ENCODE data around the gene SNTB2. TPM values are rescaled to one million over a fixed set of nuclear protein-coding genes. Genes with fewer than 3 reads are reported as not detected.
A peak's percentile ranks its signal among the peaks of the same experiment; 100 is the strongest.

Gene SNTB2
- total and polyA plus RNA-seq, 2 of the 8 experiments (the other 6 are each of a cell fraction or from before 2014, with no cell fraction given) = 6.0 to 16.1 TPM

- no peak overlapping the region for H2BK5ac ChIP-seq (ENCODE audit: low read depth, low read length)
- no peak overlapping the region for H2BK15ac ChIP-seq (ENCODE audit: low read length)
- H3K4ac ChIP-seq (replicated peaks; ENCODE audit: insufficient read length, low read depth, low read length) = no peak overlapping the region
- no peaks in the 10 kb centered on the region for H3K4me1 ChIP-seq (replicated peaks in 1 of 4; ENCODE audit: control insufficient read depth in 3 of 4, insufficient read depth in 4 of 4, low read length in 3 of 4)
- DNase-seq (ENCODE audit: low read depth in 1 of 2, low spot score in 2 of 2) (no peak), FAIRE-seq (no peak)
- H3K9me3 ChIP-seq (ENCODE audit: insufficient read depth in 2 of 2, low read depth in 1 of 2, low read length in 1 of 2) = no peaks in the 10 kb centered on the region
- WGBS, 2 experiments (ENCODE audit: extremely low coverage in 1 of 2, insufficient coverage in 1 of 2, insufficient read length in 1 of 2, insufficient replicate concordance in 2 of 2, low coverage in 1 of 2, low lambda C conversion rate in 2 of 2, missing lambda C conversion rate in 1 of 2) = 95% methylated on average over 28 of the region's 30 CpGs; no CpG with 5 or more reads in 1 of the 2 experiments
- H4K8ac ChIP-seq (ENCODE audit: extremely low read depth, insufficient read depth, low read length) = peak overlapping the region; percentile 17
- H4K20me1 ChIP-seq (replicated peaks in 1 of 2; ENCODE audit: control insufficient read depth in 1 of 2, insufficient read depth in 2 of 2, low read length in 2 of 2) = peaks cover 2 to 21% of the 10 kb centered on the region in 2 experiments
- H3K18ac ChIP-seq (ENCODE audit: extremely low read depth, low read length) = no peak overlapping the region
- H3K4me2 ChIP-seq (ENCODE audit: insufficient read depth in 1 of 2, low read depth in 2 of 2, low read length in 2 of 2) = no peak overlapping the region
- no peak overlapping the region for H2AK5ac ChIP-seq (ENCODE audit: low read depth, low read length)
- no peak overlapping the region for H3K4me3 ChIP-seq (ENCODE audit: extremely low read depth in 1 of 4, insufficient read depth in 2 of 4, low read depth in 3 of 4, low read length in 4 of 4)
- no peaks in the 10 kb centered on the region; the same call in 1 of the 2 replicates for H3K23me2 ChIP-seq (ENCODE audit: low read depth, low read length)
- H3K27ac ChIP-seq (ENCODE audit: low read depth, low read length) = no peak overlapping the region
- H3K56ac ChIP-seq (replicated peaks; ENCODE audit: insufficient read length, low read depth, low read length) = no peak overlapping the region
- H3K14ac ChIP-seq (ENCODE audit: insufficient read length) = no peak overlapping the region
- H4K91ac ChIP-seq (replicated peaks; ENCODE audit: insufficient read length, low read length) = no peak overlapping the region
- TF ChIP-seq RNF2 (IDR thresholded peaks at IDR 0.05; ENCODE audit: borderline replicate concordance, low read depth, low read length, missing control alignments, poor library complexity, severe bottlenecking) = no peak
- no peak for TF ChIP-seq SAP30 (IDR thresholded peaks at IDR 0.05; ENCODE audit: insufficient read depth, insufficient replicate concordance, low read length)
- TF ChIP-seq HDAC6 (IDR thresholded peaks at IDR 0.05; ENCODE audit: low read depth, low read length) = no peak
- TF ChIP-seq KDM4A (IDR thresholded peaks at IDR 0.05; ENCODE audit: low read depth, low read length, severe bottlenecking) = no peak
- no peak for TF ChIP-seq EGR1 (IDR thresholded peaks at IDR 0.05; ENCODE audit: borderline replicate concordance, low read depth, low read length)
- TF ChIP-seq POLR2A (IDR thresholded peaks at IDR 0.05; ENCODE audit: control extremely low read depth in 1 of 2, low read depth in 2 of 2, low read length in 2 of 2) = no peak
- TF ChIP-seq POLR2AphosphoS5 (IDR thresholded peaks at IDR 0.05; ENCODE audit: low read depth, low read length) = no peak
- no peak for TF ChIP-seq CHD2 (IDR thresholded peaks at IDR 0.05; ENCODE audit: low read length)
- no peak for TF ChIP-seq RAD21 (IDR thresholded peaks at IDR 0.05 in 1 of 2, conservative IDR thresholded peaks at IDR 0.05 in 1 of 2; ENCODE audit: low read depth in 2 of 2, low read length in 2 of 2)
- no peak for TF ChIP-seq BRCA1 (IDR thresholded peaks at IDR 0.05; ENCODE audit: low read depth, low read length)
- TF ChIP-seq BCL11A (IDR thresholded peaks at IDR 0.05; ENCODE audit: low read depth in 2 of 2, low read length in 2 of 2) = no peak
- POLR2A ChIA-PET (ENCODE audit: partially characterized antibody) = interaction anchor here (1.3 to 24.8 kb wide), 2 partner anchors 18 to 36 kb away, joined by 3 to 497 read pairs; partner anchors contain the start of genes COG8, NIP7, PDF and TMED6
- H3K79me1 ChIP-seq (ENCODE audit: low read depth, low read length) = no peaks in the 10 kb centered on the region; the same call in 1 of the 2 replicates
- peaks cover 0 to 13% of the 10 kb centered on the region in 2 experiments; a peak in 1 of 4 replicates for H3K79me2 ChIP-seq (ENCODE audit: control insufficient read depth in 1 of 2, insufficient read depth in 2 of 2, low read length in 2 of 2)
- no peak overlapping the region for H2BK20ac ChIP-seq (ENCODE audit: low read length)
- H3K27me3 ChIP-seq (replicated peaks in 1 of 4; ENCODE audit: control insufficient read depth in 3 of 4, extremely low read depth in 1 of 4, insufficient read depth in 3 of 4, low read length in 3 of 4) = no peaks in the 10 kb centered on the region
- CTCF ChIA-PET (ENCODE audit: partially characterized antibody) = interaction anchor here (0.5 to 0.8 kb wide), 2 partner anchors 8 to 155 kb away, joined by 3 to 4 read pairs; no protein-coding TSS in a partner anchor
- no peak overlapping the region for H2AFZ ChIP-seq (ENCODE audit: low read length)
- H3K36me3 ChIP-seq (ENCODE audit: control insufficient read depth in 2 of 4, insufficient read depth in 4 of 4, low read length in 3 of 4) = peaks cover 25 to 58% (median 46%) of the 10 kb centered on the region in 4 experiments
- H3K23ac ChIP-seq (ENCODE audit: insufficient read length) = no peak overlapping the region
- no peak overlapping the region for H3K9ac ChIP-seq (replicated peaks in 1 of 4; ENCODE audit: extremely low read depth in 1 of 4, low read depth in 3 of 4, low read length in 3 of 4)
- H2BK12ac ChIP-seq (ENCODE audit: low read depth, low read length) = no peak overlapping the region
- H4K5ac ChIP-seq (ENCODE audit: insufficient read length, low read depth, low read length) = no peak overlapping the region
- no peak overlapping the region for H2BK120ac ChIP-seq (replicated peaks; ENCODE audit: low read depth, low read length)
These were observed 131.4 kb downstream of the SNTB2 start for GRCh38 chr16:69318177-69318910.
